Ascending aorta (tissue), 2 donors: Measurements from ENCODE around the gene JUN. TPM values are rescaled to one million over a fixed set of nuclear protein-coding genes. Genes with fewer than 3 reads are reported as not detected.

Experiments
- DNase-seq, 2 donors: peaks; one replicate each; pipeline ENCODE4 v3.0.0-alpha.2; 2019; ENCODE audit warnings: low spot score in 2 of 2
- H3K27ac ChIP-seq, 2 donors: fragments of 200-600 bp; sonication (generic); one replicate each; pipeline ENCODE4 v1.5.1; 2016 to 2017; ENCODE audit warnings: mild to moderate bottlenecking in 1 of 2
- H3K27me3 ChIP-seq: fragments of 200-600 bp; sonication (generic); one replicate; pipeline ENCODE4 v1.5.1; 2017
- H3K36me3 ChIP-seq, 2 donors: fragments of 200-600 bp; sonication (generic); one replicate each; pipeline ENCODE4 v1.5.1; 2016
- H3K4me1 ChIP-seq, 2 donors: fragments of 200-600 bp; sonication (generic); one replicate each; pipeline ENCODE4 v1.5.1; 2016 to 2017; ENCODE audit warnings: mild to moderate bottlenecking in 1 of 2
- H3K4me3 ChIP-seq, 2 donors: fragments of 200-600 bp; sonication (generic); one replicate each; pipeline ENCODE4 v1.5.1; 2016 to 2017; ENCODE audit warnings: mild to moderate bottlenecking in 1 of 2
- H3K9me3 ChIP-seq, 2 donors: fragments of 200-600 bp; sonication (generic); one replicate each; pipeline ENCODE4 v1.5.1; 2016
- intact Hi-C: fragments of 100-400 bp; cut with DNase I; formaldehyde crosslinking; loops from one replicate; pipeline ENCODE4 v1.15.1; 2023
- total RNA-seq: library from RNA; depleted of rRNA; stranded (reverse); fragments of >200 nt; gene quantifications from one replicate; pipeline ENCODE4 v1.1.0, GENCODE V29; 2016
- TF ChIP-seq, protein P1 (sequence below), 3 experiments: fragments of 200-600 bp in 2 of 3; fragments of 450-650 bp in 1 of 3; sonication (generic) in 2 of 3; IDR thresholded peaks; one replicate each; pipeline ENCODE4 v1.5.1; 2016 to 2019; ENCODE audit warnings: antibody characterized with exemption in 3 of 3, mild to moderate bottlenecking in 1 of 3, moderate library complexity in 1 of 3

JUN gene
- total RNA-seq, 1 donor from 2014 or later, result 1,004 TPM

DNA sequence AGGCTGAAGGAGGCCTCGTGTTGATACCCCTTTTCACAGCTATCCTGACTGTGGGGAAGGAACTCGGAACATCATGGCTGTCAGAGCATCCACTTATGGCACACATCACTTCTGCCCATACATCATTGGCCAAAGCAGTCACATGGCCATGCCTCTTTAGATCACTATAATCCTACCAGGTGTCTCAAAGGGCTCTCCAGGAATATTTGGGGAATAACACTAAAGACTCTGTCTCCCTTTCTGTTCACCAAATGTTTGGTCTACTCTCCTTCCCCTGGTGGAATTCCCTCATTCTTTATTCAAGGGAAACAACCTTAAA is 3.0 kb upstream of the JUN start:
- peaks cover 0 to 7% of the 10 kb centered on the region in 2 donors for H3K36me3 ChIP-seq
- no peaks in the 10 kb centered on the region for H3K27me3 ChIP-seq
- H3K4me1 ChIP-seq, result no peaks in the 10 kb centered on the region
- intact Hi-C loops, result loop anchor here (5.0 kb wide), 3 partner anchors 100 to 780 kb away; no protein-coding TSS in a partner anchor
- H3K4me3 ChIP-seq, result no peak overlapping the region
- TF ChIP-seq, protein P1, sequence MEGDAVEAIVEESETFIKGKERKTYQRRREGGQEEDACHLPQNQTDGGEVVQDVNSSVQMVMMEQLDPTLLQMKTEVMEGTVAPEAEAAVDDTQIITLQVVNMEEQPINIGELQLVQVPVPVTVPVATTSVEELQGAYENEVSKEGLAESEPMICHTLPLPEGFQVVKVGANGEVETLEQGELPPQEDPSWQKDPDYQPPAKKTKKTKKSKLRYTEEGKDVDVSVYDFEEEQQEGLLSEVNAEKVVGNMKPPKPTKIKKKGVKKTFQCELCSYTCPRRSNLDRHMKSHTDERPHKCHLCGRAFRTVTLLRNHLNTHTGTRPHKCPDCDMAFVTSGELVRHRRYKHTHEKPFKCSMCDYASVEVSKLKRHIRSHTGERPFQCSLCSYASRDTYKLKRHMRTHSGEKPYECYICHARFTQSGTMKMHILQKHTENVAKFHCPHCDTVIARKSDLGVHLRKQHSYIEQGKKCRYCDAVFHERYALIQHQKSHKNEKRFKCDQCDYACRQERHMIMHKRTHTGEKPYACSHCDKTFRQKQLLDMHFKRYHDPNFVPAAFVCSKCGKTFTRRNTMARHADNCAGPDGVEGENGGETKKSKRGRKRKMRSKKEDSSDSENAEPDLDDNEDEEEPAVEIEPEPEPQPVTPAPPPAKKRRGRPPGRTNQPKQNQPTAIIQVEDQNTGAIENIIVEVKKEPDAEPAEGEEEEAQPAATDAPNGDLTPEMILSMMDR (IDR thresholded peaks at IDR 0.05), result no peak
- DNase-seq, result no peak
- peak overlapping the region; percentile 17 to 99 for H3K27ac ChIP-seq
- no peaks in the 10 kb centered on the region for H3K9me3 ChIP-seq

DNA sequence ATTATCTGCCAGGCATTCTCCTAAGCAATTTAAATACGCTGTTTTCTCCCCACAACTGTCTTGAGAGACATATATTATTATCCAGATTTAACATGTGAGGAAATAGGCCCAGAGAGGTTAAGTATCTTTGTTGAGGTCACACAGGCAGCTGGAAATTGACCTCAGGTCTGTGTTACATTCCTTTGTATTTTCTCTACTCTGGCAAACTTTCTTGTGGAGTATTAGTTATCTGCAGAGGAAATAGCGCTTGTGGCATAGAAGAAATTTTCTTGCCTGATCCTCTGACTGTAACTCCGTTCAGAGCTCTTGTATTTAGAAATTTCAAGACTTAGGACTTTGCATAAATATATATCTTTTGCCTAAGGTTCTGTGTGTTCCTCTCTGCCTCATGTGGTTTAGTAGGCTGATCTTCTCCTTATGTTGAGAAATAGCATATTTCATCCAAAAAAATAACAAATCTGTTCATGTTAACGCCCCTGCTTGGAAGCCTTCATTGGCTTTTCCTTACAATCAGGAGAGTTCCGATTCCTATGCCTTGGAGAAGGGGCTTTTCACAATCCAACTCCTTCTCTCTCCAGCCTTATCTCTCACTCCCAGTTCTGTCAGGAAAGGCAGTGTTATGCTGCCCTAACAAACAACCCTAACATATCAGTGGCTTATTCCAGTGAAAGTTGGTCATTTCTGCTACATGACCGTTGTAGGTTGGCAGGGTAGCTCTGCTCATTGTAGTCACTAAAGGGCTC is 2.5 kb upstream of the JUN start:
- no peak for DNase-seq
- Histone ChIP-seq H3K4me3 (peak overlapping the region in 1 of 2 donors; percentile 78), H3K27ac (peak overlapping the region; percentile 98 to 99), H3K36me3 (peaks cover 0 to 9% of the 10 kb centered on the region in 2 donors), H3K27me3 (no peaks in the 10 kb centered on the region), H3K4me1 (no peaks in the 10 kb centered on the region), H3K9me3 (no peaks in the 10 kb centered on the region)
- TF ChIP-seq, protein P1 (IDR thresholded peaks at IDR 0.05), result no peak
- intact Hi-C loops, result loop anchor here (5.0 kb wide), 3 partner anchors 101 to 781 kb away; no protein-coding TSS in a partner anchor

DNA sequence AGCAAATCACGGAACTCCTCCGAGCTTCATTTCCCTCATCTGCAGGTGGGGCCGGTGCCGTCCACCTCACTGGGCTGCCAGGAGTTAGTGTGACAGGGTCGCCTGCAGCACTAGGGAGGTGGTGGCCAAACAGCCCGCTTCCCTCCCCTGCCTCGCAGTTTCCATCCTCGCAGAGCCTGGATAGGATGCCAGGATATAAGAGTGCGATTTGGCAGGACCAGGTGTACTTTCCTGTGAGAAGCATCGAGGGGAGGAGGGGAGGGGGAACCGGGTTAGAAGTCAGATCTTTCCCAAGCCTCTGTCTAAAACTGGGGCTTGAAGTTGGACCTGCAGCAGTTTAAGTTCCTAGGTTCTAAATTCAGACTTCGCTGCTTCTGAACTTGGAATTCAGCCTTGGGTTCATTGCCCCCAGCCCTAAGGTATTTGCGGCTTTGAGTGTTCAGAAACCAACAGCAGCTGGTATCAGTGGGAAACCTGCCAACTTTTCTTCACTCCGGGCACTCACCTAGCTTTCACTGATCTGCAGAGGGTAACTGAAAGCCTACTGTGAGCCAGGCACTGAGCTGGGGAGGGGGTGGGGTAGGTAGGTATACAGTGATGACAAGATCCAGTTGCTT is 1.7 kb upstream of the JUN start:
- H3K4me3 ChIP-seq, result peak overlapping the region; percentile 72 to 78
- TF ChIP-seq, protein P1 (IDR thresholded peaks at IDR 0.05), result no peak
- H3K36me3 ChIP-seq, result peaks cover 0 to 9% of the 10 kb centered on the region in 2 donors
- H3K27me3 ChIP-seq, result no peaks in the 10 kb centered on the region
- peak in 1 of 2 donors; percentile 77 for DNase-seq
- H3K27ac ChIP-seq, result peak overlapping the region; percentile 98 to 99
- intact Hi-C loops, result loop anchor here (1.0 to 5.0 kb wide), 7 partner anchors 30 to 913 kb away; no protein-coding TSS in a partner anchor
- H3K4me1 ChIP-seq, result peaks cover 0 to 3% of the 10 kb centered on the region in 2 donors
- no peaks in the 10 kb centered on the region for H3K9me3 ChIP-seq

DNA sequence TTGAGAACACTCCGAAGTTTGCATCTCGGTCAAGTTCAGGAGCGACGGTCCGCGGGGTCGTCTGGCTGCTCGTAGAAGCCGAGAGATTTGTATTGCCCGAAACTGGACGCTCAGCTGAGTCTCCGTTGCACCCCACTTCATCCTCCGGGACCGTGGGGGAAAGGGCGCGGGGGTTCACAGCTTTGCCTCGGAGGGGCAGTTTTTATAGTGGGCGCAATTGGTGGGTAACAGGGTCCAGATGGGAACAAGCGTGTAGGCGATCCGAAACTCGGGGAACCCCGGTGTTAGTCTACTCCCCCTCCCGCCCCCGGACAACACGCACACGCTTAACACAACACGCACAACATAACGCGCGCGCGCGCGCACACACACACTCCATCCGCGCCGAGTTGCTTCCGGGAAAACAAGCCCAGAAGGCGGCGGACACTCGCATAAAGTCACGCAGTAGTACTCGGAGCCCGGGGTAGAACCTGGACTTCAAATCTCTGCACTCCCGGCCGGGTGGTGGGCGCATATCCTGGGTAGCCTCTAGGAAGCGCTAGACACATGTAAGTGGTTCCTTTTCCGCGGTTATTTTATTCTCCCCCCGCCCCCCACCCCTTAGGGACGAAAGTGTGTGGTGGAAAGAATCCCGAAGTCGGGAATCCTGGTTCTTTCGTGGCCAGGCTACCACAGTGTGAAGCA is 1.1 kb upstream of the JUN start:
- TF ChIP-seq, protein P1 (IDR thresholded peaks at IDR 0.05), result peak; percentile 67 to 86 (median 82)
- Histone ChIP-seq H3K4me1 (peaks cover 0 to 5% of the 10 kb centered on the region in 2 donors), H3K36me3 (peaks cover 0 to 9% of the 10 kb centered on the region in 2 donors), H3K27me3 (no peaks in the 10 kb centered on the region), H3K9me3 (no peaks in the 10 kb centered on the region), H3K27ac (peak overlapping the region; percentile 98 to 99), H3K4me3 (peak overlapping the region; percentile 72 to 78)
- intact Hi-C loops, result loop anchor here (1.0 to 5.0 kb wide), 11 partner anchors 30 to 914 kb away; no protein-coding TSS in a partner anchor
- DNase-seq, result peak; percentile 76 to 97

DNA sequence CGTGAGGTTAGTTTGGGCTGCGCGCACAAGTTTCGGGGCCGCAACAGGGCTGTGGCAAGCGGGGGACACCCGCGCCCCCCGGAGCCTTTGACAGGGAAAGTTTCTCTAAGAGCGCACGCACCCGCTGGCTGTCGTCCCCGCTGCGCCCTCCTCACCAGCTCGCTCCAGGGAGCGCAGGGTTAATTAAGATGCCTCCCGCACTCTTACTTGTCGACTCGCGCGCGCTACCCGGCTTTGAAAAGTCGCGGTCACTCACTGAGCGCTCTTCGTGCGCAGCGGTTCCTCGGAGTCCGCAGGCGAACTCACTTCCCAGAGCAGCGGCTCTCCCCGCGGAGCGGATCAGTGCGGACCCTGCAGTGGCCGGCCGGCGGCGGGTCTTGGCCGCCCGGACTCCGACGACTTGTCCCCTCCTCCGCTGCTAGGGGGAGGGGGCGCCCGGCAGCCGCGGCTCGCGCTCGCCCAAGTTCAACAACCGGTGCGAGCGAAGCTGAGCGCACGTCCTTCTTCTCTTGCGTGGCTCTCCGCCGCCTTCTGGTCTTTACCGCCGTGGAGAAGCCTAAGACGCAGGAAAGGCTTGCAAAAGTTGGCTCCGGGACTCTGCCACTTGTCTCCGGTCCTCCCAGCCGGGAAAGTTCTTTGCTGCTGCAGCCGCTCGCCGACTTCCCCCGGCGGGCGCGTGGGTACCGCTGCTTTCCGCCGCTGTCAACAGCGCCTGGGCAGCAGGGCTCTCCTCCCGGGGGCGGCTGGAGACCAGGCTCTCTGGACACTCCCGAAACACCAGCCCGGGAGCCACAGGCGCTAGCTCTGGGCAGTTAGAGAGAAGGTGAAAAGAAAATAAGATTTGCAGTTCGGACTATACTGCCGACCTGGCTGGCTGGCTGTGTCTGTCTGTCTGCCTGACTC is 506 bp downstream of the JUN start:
- intact Hi-C loops, result loop anchor here (5.0 kb wide), 1 partner anchor 649 kb away; no protein-coding TSS in a partner anchor
- DNase-seq, result peak; percentile 8 to 80
- H3K36me3 ChIP-seq, result peaks cover 0 to 9% of the 10 kb centered on the region in 2 donors
- H3K4me1 ChIP-seq, result peaks cover 0 to 5% of the 10 kb centered on the region in 2 donors
- TF ChIP-seq, protein P1 (IDR thresholded peaks at IDR 0.05), result no peak
- no peaks in the 10 kb centered on the region for H3K27me3 ChIP-seq
- no peaks in the 10 kb centered on the region for H3K9me3 ChIP-seq
- H3K27ac ChIP-seq, result peak overlapping the region; percentile 99
- peak overlapping the region; percentile 95 to 97 for H3K4me3 ChIP-seq
